HEK293 (cell line): Measurements from ENCODE around the gene AHSA1.

Source experiments
- CTCF ChIA-PET: fragments of 350-600 bp; formaldehyde crosslinking; extraction: SDS; loops from one replicate; lab custom pipeline; 2021; ENCODE audit warnings: antibody characterized with exemption; lab: Yijun Ruan, JAX
- POLR2A ChIA-PET: fragments of 300-600 bp; formaldehyde crosslinking; extraction: SDS; loops from one replicate; lab custom pipeline; 2020; ENCODE audit warnings: antibody characterized with exemption, inconsistent platforms; lab: Yijun Ruan, JAX
- H3K27ac ChIP-seq: fragments of 200-500 bp; sonication (Bioruptor generic); 2 replicates; pipeline ENCODE4 v1.5.1; 2014; ENCODE audit warnings: low read depth, low read length, control low read depth, inconsistent platforms; ENCODE audit errors: extremely low read depth
- H3K36me3 ChIP-seq, 2 experiments: fragments of 200-500 bp in 1 of 2; sonication (Bioruptor generic) in 1 of 2; 1 replicate in 1 of 2; 2 replicates in 1 of 2; pipeline ENCODE4 v1.5.1; 2014 to 2017; ENCODE audit warnings: inconsistent platforms in 2 of 2, low read length in 2 of 2; ENCODE audit not compliant: control insufficient read depth in 2 of 2, insufficient read depth in 1 of 2
- H3K4me1 ChIP-seq: fragments of 200-500 bp; sonication (Bioruptor generic); 2 replicates; pipeline ENCODE4 v1.5.1; 2014; ENCODE audit warnings: mild to moderate bottlenecking, low read length, inconsistent platforms; ENCODE audit not compliant: control insufficient read depth, insufficient read depth
- H3K4me3 ChIP-seq: 2 replicates; pipeline ENCODE4 v1.5.1; 2011; ENCODE audit warnings: low read depth, mild to moderate bottlenecking, control low read depth, low read length, moderate library complexity
- H3K9me3 ChIP-seq: fragments of 200-500 bp; sonication (Bioruptor generic); 2 replicates; pipeline ENCODE4 v1.5.1; 2014; ENCODE audit warnings: low read depth, low read length, inconsistent platforms; ENCODE audit not compliant: control insufficient read depth, insufficient read depth
- HOXC10 ChIP-seq: sonication (generic); formaldehyde crosslinking; IDR thresholded peaks from 2 replicates; pipeline ENCODE4 v1.8.1; 2023; ENCODE audit warnings: mild to moderate bottlenecking, missing genetic modification reagents
- KLF10 ChIP-seq: fragments of 450-650 bp; IDR thresholded peaks from 2 replicates; pipeline ENCODE4 v1.5.1; 2018; ENCODE audit warnings: missing biosample characterization, mild to moderate bottlenecking, missing genetic modification characterization
- KLF9 ChIP-seq: fragments of 450-650 bp; formaldehyde crosslinking; IDR thresholded peaks from 2 replicates; pipeline ENCODE4 v1.5.1; 2016; ENCODE audit warnings: missing biosample characterization, missing genetic modification characterization, low read depth
- PRDM10 ChIP-seq: fragments of 450-650 bp; formaldehyde crosslinking; IDR thresholded peaks from 2 replicates; pipeline ENCODE4 v1.5.1; 2016; ENCODE audit warnings: missing biosample characterization, missing genetic modification characterization
- REST ChIP-seq: fragments of 450-650 bp; formaldehyde crosslinking; IDR thresholded peaks from 2 replicates; pipeline ENCODE4 v1.5.1; 2016; ENCODE audit warnings: missing biosample characterization, missing genetic modification characterization
- SP2 ChIP-seq: fragments of 450-650 bp; formaldehyde crosslinking; IDR thresholded peaks from 2 replicates; pipeline ENCODE4 v1.5.1; 2016; ENCODE audit warnings: missing biosample characterization, missing genetic modification characterization
- ZBTB10 ChIP-seq: fragments of 450-650 bp; formaldehyde crosslinking; IDR thresholded peaks from 2 replicates; pipeline ENCODE4 v1.5.1; 2016; ENCODE audit warnings: missing biosample characterization, missing genetic modification characterization
- ZBTB17 ChIP-seq: fragments of 450-650 bp; formaldehyde crosslinking; IDR thresholded peaks from 2 replicates; pipeline ENCODE4 v1.5.1; 2016; ENCODE audit warnings: missing biosample characterization, missing genetic modification characterization
- ZBTB20 ChIP-seq: fragments of 450-650 bp; formaldehyde crosslinking; IDR thresholded peaks from 2 replicates; pipeline ENCODE4 v1.5.1; 2016; ENCODE audit warnings: missing biosample characterization, missing genetic modification characterization
- ZBTB26 ChIP-seq: fragments of 450-650 bp; formaldehyde crosslinking; optimal IDR thresholded peaks from 2 replicates; pipeline ENCODE3; 2016; ENCODE audit warnings: missing biosample characterization, mild to moderate bottlenecking, missing genetic modification characterization
- ZFP69B ChIP-seq: fragments of 450-650 bp; formaldehyde crosslinking; IDR thresholded peaks from 2 replicates; pipeline ENCODE4 v1.5.1; 2016; ENCODE audit warnings: missing biosample characterization, missing genetic modification characterization
- ZNF10 ChIP-seq: fragments of 450-650 bp; formaldehyde crosslinking; IDR thresholded peaks from 2 replicates; pipeline ENCODE4 v1.5.1; 2017; ENCODE audit warnings: missing biosample characterization, missing genetic modification characterization
- ZNF18 ChIP-seq: fragments of 450-650 bp; formaldehyde crosslinking; IDR thresholded peaks from 2 replicates; pipeline ENCODE4 v1.5.1; 2016; ENCODE audit warnings: missing biosample characterization, missing genetic modification characterization
- ZNF560 ChIP-seq: fragments of 450-650 bp; formaldehyde crosslinking; IDR thresholded peaks from 2 replicates; pipeline ENCODE4 v1.5.1; 2017; ENCODE audit warnings: missing biosample characterization, missing genetic modification characterization, borderline replicate concordance
- ZNF600 ChIP-seq: fragments of 450-650 bp; formaldehyde crosslinking; IDR thresholded peaks from 2 replicates; pipeline ENCODE4 v1.5.1; 2016; ENCODE audit warnings: missing biosample characterization, missing genetic modification characterization
- ZNF701 ChIP-seq: fragments of 450-650 bp; formaldehyde crosslinking; IDR thresholded peaks from 2 replicates; pipeline ENCODE4 v1.5.1; 2016; ENCODE audit warnings: missing biosample characterization, missing genetic modification characterization
- ZNF76 ChIP-seq: fragments of 450-650 bp; formaldehyde crosslinking; IDR thresholded peaks from 2 replicates; pipeline ENCODE4; 2016; ENCODE audit warnings: low read depth, missing biosample characterization, missing genetic modification characterization, borderline replicate concordance
- ZSCAN23 ChIP-seq: fragments of 450-650 bp; formaldehyde crosslinking; IDR thresholded peaks from 2 replicates; pipeline ENCODE4 v1.5.1; 2016; ENCODE audit warnings: missing biosample characterization, missing genetic modification characterization

The AHSA1 gene

GRCh38 chr14:77442196-77442595 is 15.7 kb upstream of the AHSA1 start:
- ChIA-PET POLR2A (no interaction called here), CTCF (no interaction called here)
- no peaks in the 10 kb centered on the region for H3K9me3 ChIP-seq
- no peak overlapping the region for H3K27ac ChIP-seq
- no peak overlapping the region for H3K4me3 ChIP-seq
- TF ChIP-seq ZNF560 (tag by site-specific recombination) (no peak), ZSCAN23 (tag by site-specific recombination) (no peak), ZNF18 (tag by site-specific recombination) (no peak), ZBTB26 (tag by site-specific recombination) (no peak)
- H3K36me3 ChIP-seq: peaks cover 43 to 49% of the 10 kb centered on the region in 2 experiments
- H3K4me1 ChIP-seq: no peaks in the 10 kb centered on the region

GRCh38 chr14:77455966-77456640 is 1.8 kb upstream of the AHSA1 start:
- Histone ChIP-seq H3K4me3 (no peak overlapping the region), H3K27ac (no peak overlapping the region), H3K9me3 (no peaks in the 10 kb centered on the region), H3K36me3 (peaks cover 26 to 37% of the 10 kb centered on the region in 2 experiments; a peak in 2 of 3 replicates), H3K4me1 (peaks cover 4% of the 10 kb centered on the region)
- ChIA-PET POLR2A (no interaction called here), CTCF (no interaction called here)
- TF ChIP-seq KLF9 (tag by site-specific recombination) (no peak), PRDM10 (no peak), HOXC10 (CRISPR knock-in tag) (no peak), ZNF76 (tag by site-specific recombination) (no peak), ZBTB17 (tag by site-specific recombination) (no peak)

GRCh38 chr14:77457115-77457521 is 775 bp upstream of the AHSA1 start:
- POLR2A ChIA-PET: interaction anchor here (0.6 to 2.6 kb wide), 8 partner anchors 11 to 306 kb away, joined by 3 to 18 read pairs (median 3); partner anchors contain the start of genes GSTZ1 and POMT2
- Histone ChIP-seq H3K36me3 (peaks cover 29 to 38% of the 10 kb centered on the region in 2 experiments), H3K4me1 (peaks cover 4% of the 10 kb centered on the region), H3K4me3 (peak overlapping the region; percentile 90), H3K27ac (peak overlapping the region; percentile 90), H3K9me3 (no peaks in the 10 kb centered on the region)
- CTCF ChIA-PET: no interaction called here
- TF ChIP-seq ZNF600 (peak; percentile 87), ZFP69B (tag by site-specific recombination) (no peak), ZNF701 (tag by site-specific recombination) (no peak), ZBTB10 (tag by site-specific recombination) (peak; percentile 61), ZNF10 (tag by site-specific recombination) (no peak), ZBTB20 (peak; percentile 74; the same call in 1 of the 2 replicates), KLF10 (tag by site-specific recombination) (0 out of 2 replicates have a peak, but pooled peaks have one; percentile 16), SP2 (tag by site-specific recombination) (no peak), REST (peak; percentile 55)
